NCI-H524 treated with DMSO at 0.1 percent for 48 hours (cell line): ENCODE results near the gene EARS2.
"Not testable (repeated sequence)": the region's sequence is repeated elsewhere in the genome, so short reads cannot be mapped to it uniquely, and the experiment has no call there.

Source experiments
- DNase-seq: peaks from one replicate; lab custom pipeline; 2025; lab: John Stamatoyannopoulos, UW

Gene EARS2

DNA sequence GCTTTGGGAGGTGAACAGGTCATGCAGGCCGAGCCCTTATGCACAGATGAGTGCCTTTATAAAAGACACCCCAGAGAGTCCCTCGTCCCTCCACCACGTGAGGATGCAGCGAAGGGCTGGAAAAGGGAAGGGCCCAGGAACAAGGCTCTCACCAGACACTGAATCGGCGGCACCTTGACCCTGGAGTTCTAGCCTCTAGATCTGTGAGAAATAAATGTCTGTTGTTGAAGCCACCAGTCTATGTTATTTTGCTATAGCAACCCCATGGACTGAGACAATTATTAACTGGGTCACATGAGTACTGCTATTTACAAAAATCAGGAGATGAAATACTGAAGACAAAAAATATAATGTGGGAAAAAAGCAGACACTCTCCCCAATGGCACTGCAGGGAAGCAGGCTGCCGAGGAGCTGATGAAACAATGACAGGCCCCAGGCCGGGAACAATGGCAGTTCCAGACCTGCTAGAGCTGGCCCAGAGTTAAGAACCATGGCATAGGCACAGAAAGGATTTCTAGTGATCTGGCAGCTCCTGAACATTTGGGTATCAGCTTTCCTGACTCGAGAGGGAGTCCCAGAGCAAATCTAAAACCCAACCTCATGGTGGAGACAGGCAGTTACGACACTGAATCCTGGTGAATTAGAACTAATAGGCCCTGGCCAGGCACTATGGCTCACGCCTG lies 29.0 kb downstream of the EARS2 start:
- no peak for DNase-seq

- DNase-seq: no peak
Observed at GRCh38 chr16:23524886-23525285, 32.3 kb downstream of the EARS2 start.

- DNase-seq: no peak
Observed at GRCh38 chr16:23523876-23524385, 33.2 kb downstream of the EARS2 start.

DNA sequence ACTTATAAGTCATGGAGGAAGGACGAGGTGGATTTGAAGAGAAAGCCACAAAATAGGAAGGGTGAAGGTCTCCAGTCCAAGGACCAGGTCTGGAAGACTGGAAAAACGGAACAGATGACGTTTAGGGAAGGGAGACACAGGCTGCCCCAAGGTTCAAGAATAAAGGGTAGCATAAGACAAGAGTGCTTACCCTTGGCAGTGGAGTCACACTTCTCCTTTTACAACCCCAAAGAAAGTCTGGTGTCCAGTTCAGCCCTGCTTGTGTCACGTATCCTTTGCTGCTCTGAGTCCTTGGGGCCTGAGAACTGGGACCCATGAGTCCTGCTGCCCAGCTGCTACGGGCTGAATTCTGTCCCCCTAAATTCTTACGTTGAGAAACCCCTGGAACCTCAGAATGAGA lies 33.8 kb downstream of the EARS2 start:
- DNase-seq: no peak

- no peak for DNase-seq
Observed at GRCh38 chr16:23521965-23522364, 35.2 kb downstream of the EARS2 start.

DNA sequence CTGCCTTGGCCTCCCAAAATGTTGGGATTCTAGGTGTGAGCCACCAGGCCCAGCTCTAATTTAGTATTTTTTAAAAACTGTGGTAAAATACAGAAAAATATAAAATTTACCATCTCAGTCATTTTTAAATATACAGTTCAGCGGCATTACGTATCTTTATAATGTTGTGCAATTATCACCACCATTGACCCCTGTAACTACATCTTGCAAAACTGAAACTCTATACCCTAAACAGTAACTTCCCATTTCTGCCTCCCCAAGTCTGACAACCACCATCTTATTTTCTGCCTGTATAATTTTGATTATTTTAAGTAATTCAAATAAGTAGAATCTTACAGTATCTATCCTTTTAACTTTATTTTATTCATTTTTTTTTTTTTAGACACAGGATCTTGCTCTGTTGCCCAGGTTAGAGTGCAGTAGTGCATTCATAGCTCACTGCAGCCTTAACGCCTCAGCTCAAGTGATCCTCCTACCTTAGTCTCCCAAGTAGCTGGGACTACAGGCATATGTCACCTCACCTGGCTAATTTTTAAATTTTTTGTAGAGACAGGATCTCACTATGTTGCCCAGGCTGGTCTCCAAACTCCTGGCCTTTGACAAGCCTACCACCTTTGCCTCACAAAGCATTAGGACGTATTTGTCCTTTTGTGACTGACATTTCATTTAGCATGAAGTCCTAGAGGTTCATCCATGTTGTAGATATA lies 36.0 kb downstream of the EARS2 start:
- DNase-seq: no peak

GRCh38 chr16:23520500-23520899 lies 36.6 kb downstream of the EARS2 start:
- no peak for DNase-seq

DNA sequence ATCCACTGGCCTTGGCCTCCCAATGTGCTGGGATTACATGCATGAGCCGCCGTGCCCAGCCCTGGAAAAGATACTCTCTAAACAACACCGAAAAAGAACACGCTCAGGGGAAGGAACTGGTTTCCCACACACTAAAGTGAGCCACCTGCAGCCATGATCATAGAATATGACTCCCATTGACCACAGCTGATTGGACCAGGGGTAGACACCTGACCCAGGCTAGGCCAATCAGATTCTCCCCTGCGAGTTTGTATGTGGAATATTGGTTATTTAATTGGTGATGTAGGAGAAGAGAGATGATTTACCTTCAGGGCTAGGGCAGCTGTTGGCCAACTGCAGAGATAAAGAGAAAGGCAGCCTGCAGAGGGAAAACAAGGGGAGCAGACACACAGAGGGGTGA lies 37.9 kb downstream of the EARS2 start:
- DNase-seq: no peak

DNA sequence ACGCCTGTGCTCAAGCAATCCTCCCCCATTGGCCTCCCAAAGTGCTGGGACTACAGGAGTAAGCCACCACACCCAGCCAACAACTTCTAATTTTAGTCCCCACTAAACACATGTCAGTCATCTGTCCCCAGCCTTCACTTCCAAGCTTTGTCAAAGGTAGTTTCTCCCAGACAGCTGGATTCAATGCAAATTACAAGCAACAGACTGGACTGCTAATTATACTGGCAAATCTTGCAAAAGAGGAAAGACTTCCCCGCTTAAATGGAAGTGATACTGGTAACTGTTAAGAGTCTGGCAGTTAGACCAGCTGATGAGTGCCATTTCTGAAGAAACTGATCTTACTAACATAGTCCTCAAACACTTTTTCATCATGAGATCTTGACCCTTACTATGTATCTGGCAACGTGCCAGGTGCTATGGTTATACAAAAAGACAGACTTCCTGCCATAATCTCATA lies 38.7 kb downstream of the EARS2 start:
- DNase-seq: no peak

DNA sequence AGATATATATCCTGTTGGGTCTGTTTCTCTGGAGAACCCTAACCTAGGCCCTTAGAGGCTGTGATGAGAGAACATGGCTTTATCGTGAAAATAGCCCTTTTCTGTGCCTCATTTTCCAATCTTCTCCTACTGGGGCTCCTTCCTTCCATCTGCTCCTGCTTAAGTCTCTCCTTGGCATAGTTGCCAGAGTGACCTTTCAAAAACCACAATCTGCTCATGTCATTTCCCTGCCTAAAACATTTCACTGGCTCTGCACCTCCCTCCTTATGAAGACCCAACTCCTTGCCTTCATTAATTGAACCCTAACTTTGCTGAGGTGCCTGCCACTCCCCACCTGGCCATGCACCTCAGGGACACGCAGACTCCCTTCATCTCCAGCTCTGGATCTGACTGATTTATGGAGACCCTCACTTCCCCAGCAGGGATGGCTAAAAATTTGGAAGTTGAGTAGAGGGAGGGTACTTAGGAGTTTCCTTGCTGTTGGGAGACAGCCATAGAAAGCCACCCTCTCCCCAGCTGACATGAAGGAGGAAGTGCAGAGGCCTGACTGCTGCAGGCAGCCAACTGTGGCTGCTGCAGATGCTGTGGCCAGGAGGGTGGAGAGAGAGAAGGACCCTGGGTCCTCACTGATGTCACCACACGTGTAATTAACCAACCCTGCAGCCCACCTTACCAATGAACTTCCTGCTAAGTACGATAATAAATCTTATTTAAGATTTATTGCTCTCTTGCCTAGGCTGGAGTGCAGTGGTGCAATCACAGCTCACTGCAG lies 40.6 kb downstream of the EARS2 start:
- DNase-seq: no peak

DNA sequence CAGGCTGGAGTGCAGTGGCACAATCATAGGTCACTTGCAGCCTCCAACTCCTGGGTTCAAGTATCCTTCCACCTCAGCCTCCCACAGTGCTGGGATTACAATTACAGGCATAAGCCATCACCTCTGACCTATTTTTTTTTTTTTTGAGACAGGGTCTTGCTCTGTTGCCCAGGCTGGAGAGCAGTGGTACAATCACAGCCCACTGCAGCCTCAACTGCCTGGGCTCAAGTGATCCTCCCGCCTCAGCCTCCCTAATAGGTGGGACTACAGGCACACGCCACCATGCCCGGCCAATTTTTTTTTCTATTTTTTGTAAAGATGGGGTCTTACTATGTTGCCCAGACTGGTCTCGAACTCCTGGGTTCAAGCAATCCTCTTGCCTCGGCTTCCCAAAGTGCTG lies 41.3 kb downstream of the EARS2 start:
- DNase-seq: no peak

- no peak for DNase-seq
Observed at GRCh38 chr16:23514381-23515152, 42.6 kb downstream of the EARS2 start.

DNA sequence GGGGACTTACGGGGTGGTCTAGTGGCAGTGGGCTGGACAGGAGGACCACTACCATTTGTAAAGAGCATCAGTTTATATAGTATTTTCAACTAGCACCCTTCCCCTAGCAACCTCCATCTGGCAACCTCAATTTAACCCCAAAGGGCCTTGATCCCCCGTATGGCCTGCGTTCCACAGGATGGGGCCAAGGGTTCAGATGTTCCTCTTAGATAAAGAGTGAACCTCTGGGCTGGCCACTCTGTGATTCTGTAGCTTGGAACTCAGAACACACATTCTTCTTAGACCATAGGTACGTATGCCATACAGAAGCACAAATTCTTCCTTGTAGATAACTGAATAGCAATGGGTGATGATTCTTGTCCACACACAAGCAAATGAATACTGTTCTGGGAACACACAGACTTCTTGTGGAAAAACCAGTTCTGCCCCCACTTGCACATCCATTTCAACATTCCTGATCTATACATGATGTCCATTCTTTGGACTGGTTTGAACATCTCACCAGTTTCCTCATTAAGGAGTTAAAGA lies 44.9 kb downstream of the EARS2 start:
- no peak for DNase-seq

GRCh38 chr16:23511731-23512130 lies 45.4 kb downstream of the EARS2 start:
- no peak for DNase-seq

- not testable (repeated sequence) for DNase-seq
Observed at GRCh38 chr16:23510915-23511270, 46.3 kb downstream of the EARS2 start.

- DNase-seq: peak; percentile 18
Observed at GRCh38 chr16:23510164-23510914, 46.8 kb downstream of the EARS2 start, which contains the start of gene GGA2. Gene GGA2 (minus strand): TSS chr16:23510494. CDS start chr16:23510411, 83 bp downstream.

DNA sequence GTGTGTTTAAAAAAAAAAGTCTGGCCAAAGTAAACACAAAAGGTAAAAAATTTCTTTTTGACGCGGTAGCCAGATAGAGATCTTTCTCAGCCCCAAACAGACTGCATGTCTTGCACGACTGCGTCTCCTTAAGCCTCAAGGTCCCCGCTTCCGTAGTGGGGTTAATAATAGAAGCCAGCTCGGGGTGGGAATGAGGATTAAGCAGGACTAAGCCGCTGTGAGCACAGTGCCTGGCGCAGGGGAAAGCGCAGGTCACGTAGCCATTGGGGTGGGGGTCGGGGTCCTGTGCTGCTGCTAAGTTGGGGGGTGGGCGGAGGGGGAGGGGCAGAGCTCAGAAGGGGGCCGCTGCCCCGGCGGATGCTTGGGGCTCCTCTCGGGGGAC lies 47.4 kb downstream of the EARS2 start:
- DNase-seq: peak; percentile 43

DNA sequence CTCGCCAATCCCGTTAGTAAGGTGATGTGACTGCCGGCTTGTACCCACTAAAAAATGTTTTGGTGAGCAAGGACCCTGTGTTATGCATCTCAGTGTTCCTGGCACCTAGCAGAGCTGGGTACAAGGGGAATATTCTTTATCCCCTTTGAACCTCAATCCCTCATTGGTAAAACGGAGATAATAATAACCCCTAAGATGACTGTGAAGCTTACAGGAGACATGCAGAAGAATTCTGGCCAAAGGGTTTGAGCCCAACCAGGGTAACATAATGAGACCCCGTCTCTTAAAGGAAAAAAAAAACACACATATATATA lies 47.8 kb downstream of the EARS2 start:
- no peak for DNase-seq

DNA sequence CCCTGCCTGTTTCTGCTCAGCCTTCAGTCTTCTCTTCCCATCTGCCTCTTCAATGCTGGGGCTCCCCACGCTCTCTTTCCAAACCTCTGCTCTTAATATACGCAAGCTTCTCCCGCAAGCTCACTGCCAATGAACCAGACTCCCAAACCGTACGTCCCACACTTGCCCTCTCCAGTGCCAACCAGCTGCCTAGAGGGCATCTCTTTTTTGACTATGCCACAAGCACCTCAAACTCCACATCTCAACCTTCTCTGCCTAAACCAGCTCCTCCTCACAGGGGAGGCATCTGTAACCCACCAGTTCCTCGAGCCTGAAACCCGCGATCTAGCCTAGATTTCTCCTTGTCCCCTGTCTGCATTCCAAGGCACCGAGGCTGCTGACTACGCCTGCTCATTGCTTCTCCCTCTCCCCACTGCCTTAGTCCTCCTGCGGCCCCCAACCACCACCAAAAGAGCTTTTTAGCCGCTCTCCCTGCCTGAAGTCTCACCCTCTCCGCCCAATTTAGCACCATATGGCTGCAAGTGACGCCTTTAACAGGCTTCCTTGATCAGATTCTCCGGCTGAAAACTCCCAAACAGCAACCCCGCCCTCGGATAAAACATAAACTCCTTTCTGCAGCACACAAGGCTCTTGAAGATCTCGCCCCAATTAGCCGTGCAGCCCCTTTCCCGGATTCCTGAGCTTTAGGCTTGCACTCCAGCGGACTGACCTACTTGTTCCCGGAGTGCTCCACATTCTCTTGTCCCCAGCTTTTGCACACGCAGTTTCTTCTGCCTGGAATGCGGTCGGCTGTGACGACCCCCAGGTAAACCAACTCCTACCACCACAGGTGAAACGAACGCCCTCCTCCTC lies 48.3 kb downstream of the EARS2 start:
- peak; percentile 50 for DNase-seq

DNA sequence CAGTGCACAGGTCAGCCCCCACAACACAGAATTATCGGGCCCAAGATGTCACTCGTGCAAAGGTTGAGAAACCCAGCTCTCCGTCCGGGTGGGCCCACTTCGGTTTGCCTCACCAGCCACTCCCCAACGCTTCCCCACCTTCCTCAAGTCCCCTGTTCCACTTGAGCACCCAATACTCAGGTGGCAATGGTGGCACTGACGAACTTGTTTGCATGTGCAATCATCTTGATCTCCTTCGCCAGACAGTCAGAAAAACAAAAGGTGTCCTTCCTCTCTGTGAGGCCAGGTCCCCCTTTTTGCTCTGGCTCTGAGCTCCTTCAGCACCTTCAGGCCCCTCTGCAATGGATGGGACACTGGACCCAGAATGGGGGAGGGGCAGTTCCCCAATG lies 50.5 kb downstream of the EARS2 start:
- no peak for DNase-seq
